Neural cell (in vitro differentiated cells): ENCODE data around the gene FDXACB1. TPM values are rescaled to one million over a fixed set of nuclear protein-coding genes. Genes with fewer than 3 reads are reported as not detected.

Experiments
- H2AFZ ChIP-seq: fragments of 200-600, 300-800 bp; sonication (generic), shearing (Covaris generic); 2 replicates; pipeline ENCODE4 v1.6.0; 2014; ENCODE audit warnings: low read depth, mild to moderate bottlenecking, antibody characterized with exemption, low read length, moderate library complexity
- H3F3A ChIP-seq: fragments of 200-600 bp; shearing (Covaris generic); 2 replicates; pipeline ENCODE4 v1.6.1; 2016; ENCODE audit warnings: mild to moderate bottlenecking, moderate library complexity, mixed read lengths, antibody characterized with exemption, low read length; ENCODE audit not compliant: insufficient read depth, poor library complexity, severe bottlenecking
- H3K27ac ChIP-seq: fragments of 200-600, 300-800 bp; sonication (generic), shearing (Covaris generic); 2 replicates; pipeline ENCODE4 v1.5.1; 2014; ENCODE audit warnings: mild to moderate bottlenecking, low read length, moderate library complexity
- H3K27me3 ChIP-seq: fragments of 300-800, 200-600 bp; sonication (generic), shearing (Covaris generic); 2 replicates; pipeline ENCODE4 v1.6.0; 2014; ENCODE audit warnings: mild to moderate bottlenecking, low read depth, low read length, moderate library complexity; ENCODE audit not compliant: insufficient read depth
- H3K36me3 ChIP-seq: fragments of 300-800, 200-600 bp; sonication (generic), shearing (Covaris generic); 2 replicates; pipeline ENCODE4 v1.5.1; 2014; ENCODE audit warnings: mild to moderate bottlenecking, antibody characterized with exemption, low read length, moderate library complexity; ENCODE audit not compliant: insufficient read depth
- H3K4me2 ChIP-seq: fragments of 300-800, 200-600 bp; sonication (generic), shearing (Covaris generic); 2 replicates; pipeline ENCODE4 v1.6.0; 2014; ENCODE audit warnings: mild to moderate bottlenecking, low read length
- H3K4me3 ChIP-seq: fragments of 300-800, 200-600 bp; sonication (generic), shearing (Covaris generic); 2 replicates; pipeline ENCODE4 v1.5.1; 2014; ENCODE audit warnings: mild to moderate bottlenecking, low read length, moderate library complexity
- H3K79me2 ChIP-seq: fragments of 200-600 bp; shearing (Covaris generic); replicated peaks from 2 replicates; pipeline ENCODE4 v1.6.0; 2014; ENCODE audit warnings: mild to moderate bottlenecking, low read length, moderate library complexity; ENCODE audit not compliant: insufficient read depth
- H3K9ac ChIP-seq: fragments of 300-800, 200-600 bp; sonication (generic), shearing (Covaris generic); 2 replicates; pipeline ENCODE4 v1.6.1; 2016; ENCODE audit warnings: mild to moderate bottlenecking, low read length, mixed read lengths
- H3K9me2 ChIP-seq: fragments of 200-600 bp; shearing (Covaris generic); 2 replicates; pipeline ENCODE4 v1.6.1; 2016; ENCODE audit warnings: mild to moderate bottlenecking, low read length, mixed read lengths; ENCODE audit not compliant: insufficient read depth
- H3K9me3 ChIP-seq: fragments of 200-600, 300-800 bp; sonication (generic), shearing (Covaris generic); 2 replicates; pipeline ENCODE4 v1.6.1; 2016; ENCODE audit warnings: mild to moderate bottlenecking, mixed run types, low read length, moderate library complexity, mixed read lengths
- H4K20me1 ChIP-seq: fragments of 200-600 bp; shearing (Covaris generic); 2 replicates; pipeline ENCODE4 v1.6.1; 2016; ENCODE audit warnings: mild to moderate bottlenecking, mixed run types; ENCODE audit not compliant: insufficient read depth
- EP300 ChIP-seq: fragments of 450-650 bp; conservative IDR thresholded peaks from 2 replicates; pipeline ENCODE4 v1.6.1; 2014; ENCODE audit warnings: antibody characterized with exemption, mild to moderate bottlenecking, moderate library complexity; ENCODE audit not compliant: poor library complexity, severe bottlenecking
- EZH2 ChIP-seq: fragments of 200-600, 300-800 bp; shearing (Covaris generic), sonication (generic); IDR thresholded peaks from 2 replicates; pipeline ENCODE4 v1.6.1; 2014; ENCODE audit warnings: antibody characterized with exemption, low read length, borderline replicate concordance, mild to moderate bottlenecking; ENCODE audit not compliant: insufficient read depth, poor library complexity, severe bottlenecking
- MXI1 ChIP-seq: fragments of 450-650 bp; conservative IDR thresholded peaks from 2 replicates; pipeline ENCODE4 v1.6.1; 2014; ENCODE audit warnings: antibody characterized with exemption, mild to moderate bottlenecking; ENCODE audit not compliant: poor library complexity, severe bottlenecking
- POLR2AphosphoS5 ChIP-seq: IDR thresholded peaks from 2 replicates; pipeline ENCODE4 v1.6.1; 2012
- RAD21 ChIP-seq: fragments of 450-650 bp; conservative IDR thresholded peaks from 2 replicates; pipeline ENCODE4 v1.6.1; 2014; ENCODE audit warnings: antibody characterized with exemption, mild to moderate bottlenecking, moderate library complexity
- SMC3 ChIP-seq: fragments of 450-650 bp; conservative IDR thresholded peaks from 2 replicates; pipeline ENCODE4 v1.6.1; 2014; ENCODE audit warnings: antibody characterized with exemption, mild to moderate bottlenecking, moderate library complexity; ENCODE audit not compliant: poor library complexity
- TAF1 ChIP-seq: IDR thresholded peaks from 2 replicates; pipeline ENCODE4 v1.6.1; 2012; ENCODE audit warnings: low read depth
- polyA plus RNA-seq: library from polyadenylated mRNA; depleted of rRNA; stranded (reverse); fragments of >200 nt; gene quantifications from 2 replicates; pipeline ENCODE4 v1.2.3, GENCODE V29; 2014
- TF ChIP-seq, protein P1 (sequence below): fragments of 450-650 bp; IDR thresholded peaks from 2 replicates; pipeline ENCODE4 v1.5.1; 2014; ENCODE audit warnings: antibody characterized with exemption, mild to moderate bottlenecking, moderate library complexity; ENCODE audit not compliant: poor library complexity, severe bottlenecking
- TF ChIP-seq, protein P2 (sequence below): IDR thresholded peaks from 2 replicates; pipeline ENCODE4 v1.6.1; 2012; ENCODE audit warnings: borderline replicate concordance

Gene FDXACB1
- polyA plus RNA-seq, 1 donor from 2014 or later, result 3.1 TPM

DNA sequence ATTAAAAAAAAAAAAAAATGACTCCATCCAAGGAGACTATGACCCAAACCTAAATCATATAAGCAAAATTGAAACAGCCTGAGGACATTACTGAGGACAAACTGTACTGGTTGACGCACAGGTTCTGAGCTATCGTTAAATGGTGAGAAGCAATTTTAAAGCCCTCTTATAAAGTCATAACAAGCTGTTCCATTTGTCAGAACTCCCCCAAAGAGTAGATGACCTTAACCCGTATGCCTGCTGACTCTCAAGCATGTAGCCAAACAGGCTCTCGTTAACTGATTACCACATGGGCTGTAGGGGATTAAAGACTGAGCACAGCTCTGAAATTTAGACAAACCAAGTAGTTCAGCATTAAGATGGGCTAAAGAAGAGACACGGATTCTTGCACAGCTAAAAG, 30.4 kb upstream of the FDXACB1 start:
- H3K27ac ChIP-seq, result no peak overlapping the region

DNA sequence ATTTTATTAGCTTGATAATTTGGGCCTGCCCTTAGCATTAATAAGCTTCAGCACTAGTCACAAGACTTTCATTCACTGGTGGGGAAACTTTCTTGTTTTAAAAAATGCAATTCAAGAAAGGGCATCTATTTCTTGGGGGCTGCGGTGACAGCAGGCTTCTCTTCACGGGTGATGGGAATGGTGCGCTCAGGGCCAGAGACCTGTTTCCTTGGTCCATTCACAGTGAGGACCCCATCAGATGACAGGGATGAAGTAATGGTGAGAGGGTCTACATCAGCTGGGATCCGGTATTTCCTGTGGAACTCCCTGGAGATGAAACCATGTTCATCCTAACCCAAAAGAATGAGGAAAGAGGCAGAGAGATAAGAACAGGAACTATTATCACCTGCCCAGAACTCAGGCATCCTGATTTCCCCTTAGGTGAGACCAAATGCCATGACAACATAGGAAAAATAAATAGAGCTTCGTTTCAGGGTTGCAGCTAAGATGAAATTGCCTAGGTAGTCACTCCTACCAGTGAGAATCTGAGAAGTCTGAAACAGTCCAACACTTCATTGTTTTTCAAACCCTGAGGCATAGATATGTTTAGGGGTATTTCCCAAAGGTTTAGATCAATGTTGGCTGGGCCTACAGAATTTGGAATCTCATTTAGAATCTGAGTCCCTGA, 29.8 kb upstream of the FDXACB1 start:
- H3K79me2 ChIP-seq, result no peaks in the 10 kb centered on the region
- no peak overlapping the region for H3K9ac ChIP-seq
- H3K9me2 ChIP-seq, result no peaks in the 10 kb centered on the region
- no peak overlapping the region for H3K4me2 ChIP-seq
- H3K27ac ChIP-seq, result no peak overlapping the region
- H2AFZ ChIP-seq, result no peak overlapping the region
- H3F3A ChIP-seq, result no peaks in the 10 kb centered on the region
- no peaks in the 10 kb centered on the region for H3K36me3 ChIP-seq
- no peaks in the 10 kb centered on the region for H3K27me3 ChIP-seq
- H4K20me1 ChIP-seq, result no peaks in the 10 kb centered on the region
- H3K9me3 ChIP-seq, result no peaks in the 10 kb centered on the region
- no peak overlapping the region for H3K4me3 ChIP-seq
- TF ChIP-seq SMC3 (no peak), POLR2AphosphoS5 (no peak), MXI1 (no peak), RAD21 (no peak), EP300 (no peak), TAF1 (no peak), EZH2 (no peak)
- TF ChIP-seq, protein P1, sequence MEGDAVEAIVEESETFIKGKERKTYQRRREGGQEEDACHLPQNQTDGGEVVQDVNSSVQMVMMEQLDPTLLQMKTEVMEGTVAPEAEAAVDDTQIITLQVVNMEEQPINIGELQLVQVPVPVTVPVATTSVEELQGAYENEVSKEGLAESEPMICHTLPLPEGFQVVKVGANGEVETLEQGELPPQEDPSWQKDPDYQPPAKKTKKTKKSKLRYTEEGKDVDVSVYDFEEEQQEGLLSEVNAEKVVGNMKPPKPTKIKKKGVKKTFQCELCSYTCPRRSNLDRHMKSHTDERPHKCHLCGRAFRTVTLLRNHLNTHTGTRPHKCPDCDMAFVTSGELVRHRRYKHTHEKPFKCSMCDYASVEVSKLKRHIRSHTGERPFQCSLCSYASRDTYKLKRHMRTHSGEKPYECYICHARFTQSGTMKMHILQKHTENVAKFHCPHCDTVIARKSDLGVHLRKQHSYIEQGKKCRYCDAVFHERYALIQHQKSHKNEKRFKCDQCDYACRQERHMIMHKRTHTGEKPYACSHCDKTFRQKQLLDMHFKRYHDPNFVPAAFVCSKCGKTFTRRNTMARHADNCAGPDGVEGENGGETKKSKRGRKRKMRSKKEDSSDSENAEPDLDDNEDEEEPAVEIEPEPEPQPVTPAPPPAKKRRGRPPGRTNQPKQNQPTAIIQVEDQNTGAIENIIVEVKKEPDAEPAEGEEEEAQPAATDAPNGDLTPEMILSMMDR, result no peak
- TF ChIP-seq, protein P2, sequence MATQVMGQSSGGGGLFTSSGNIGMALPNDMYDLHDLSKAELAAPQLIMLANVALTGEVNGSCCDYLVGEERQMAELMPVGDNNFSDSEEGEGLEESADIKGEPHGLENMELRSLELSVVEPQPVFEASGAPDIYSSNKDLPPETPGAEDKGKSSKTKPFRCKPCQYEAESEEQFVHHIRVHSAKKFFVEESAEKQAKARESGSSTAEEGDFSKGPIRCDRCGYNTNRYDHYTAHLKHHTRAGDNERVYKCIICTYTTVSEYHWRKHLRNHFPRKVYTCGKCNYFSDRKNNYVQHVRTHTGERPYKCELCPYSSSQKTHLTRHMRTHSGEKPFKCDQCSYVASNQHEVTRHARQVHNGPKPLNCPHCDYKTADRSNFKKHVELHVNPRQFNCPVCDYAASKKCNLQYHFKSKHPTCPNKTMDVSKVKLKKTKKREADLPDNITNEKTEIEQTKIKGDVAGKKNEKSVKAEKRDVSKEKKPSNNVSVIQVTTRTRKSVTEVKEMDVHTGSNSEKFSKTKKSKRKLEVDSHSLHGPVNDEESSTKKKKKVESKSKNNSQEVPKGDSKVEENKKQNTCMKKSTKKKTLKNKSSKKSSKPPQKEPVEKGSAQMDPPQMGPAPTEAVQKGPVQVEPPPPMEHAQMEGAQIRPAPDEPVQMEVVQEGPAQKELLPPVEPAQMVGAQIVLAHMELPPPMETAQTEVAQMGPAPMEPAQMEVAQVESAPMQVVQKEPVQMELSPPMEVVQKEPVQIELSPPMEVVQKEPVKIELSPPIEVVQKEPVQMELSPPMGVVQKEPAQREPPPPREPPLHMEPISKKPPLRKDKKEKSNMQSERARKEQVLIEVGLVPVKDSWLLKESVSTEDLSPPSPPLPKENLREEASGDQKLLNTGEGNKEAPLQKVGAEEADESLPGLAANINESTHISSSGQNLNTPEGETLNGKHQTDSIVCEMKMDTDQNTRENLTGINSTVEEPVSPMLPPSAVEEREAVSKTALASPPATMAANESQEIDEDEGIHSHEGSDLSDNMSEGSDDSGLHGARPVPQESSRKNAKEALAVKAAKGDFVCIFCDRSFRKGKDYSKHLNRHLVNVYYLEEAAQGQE, result no peak

More for the DNA sequence above, 30.4 kb upstream of the FDXACB1 start:
- no peak for TF ChIP-seq EZH2
- TF ChIP-seq, protein P2, result no peak
- TF ChIP-seq MXI1, result no peak
- no peak for TF ChIP-seq TAF1
- TF ChIP-seq EP300, result no peak
- no peak for TF ChIP-seq RAD21
- H3F3A ChIP-seq, result no peaks in the 10 kb centered on the region
- no peaks in the 10 kb centered on the region for H3K27me3 ChIP-seq
- no peaks in the 10 kb centered on the region for H3K9me3 ChIP-seq
- H4K20me1 ChIP-seq, result no peaks in the 10 kb centered on the region
- no peak overlapping the region for H2AFZ ChIP-seq
- H3K4me3 ChIP-seq, result no peak overlapping the region
- H3K4me2 ChIP-seq, result no peak overlapping the region
- no peaks in the 10 kb centered on the region for H3K9me2 ChIP-seq
- no peak overlapping the region for H3K9ac ChIP-seq
- no peaks in the 10 kb centered on the region for H3K36me3 ChIP-seq
- no peaks in the 10 kb centered on the region for H3K79me2 ChIP-seq
